ENCODE results near the gene CHSY1. TPM values are rescaled to one million over a fixed set of nuclear protein-coding genes. Genes with fewer than 3 reads are reported as not detected.

The CHSY1 gene
- total and polyA plus RNA-seq, 10 of the 15 experiments (the other 5 are each of a cell fraction or from before 2014, with no cell fraction given), result 1.4 to 31.2 (median 10.5) TPM

GRCh38 chr15:101176625-101177024 is 75.2 kb downstream of the CHSY1 start:
- FAIRE-seq, result no peak

More at GRCh38 chr15:101176625-101177024, 75.2 kb downstream of the CHSY1 start:
- TF ChIP-seq E4F1 (IDR thresholded peaks at IDR 0.05; ENCODE audit: borderline replicate concordance, partially characterized antibody) (no peak), CHD2 (IDR thresholded peaks at IDR 0.05; ENCODE audit: borderline replicate concordance, low read depth, low read length) (no peak)
- H3K9ac ChIP-seq (ENCODE audit: control insufficient read depth, insufficient read depth, low read length), result no peak overlapping the region
- peaks cover 7 to 18% of the 10 kb centered on the region in 2 experiments for H3K36me3 ChIP-seq (ENCODE audit: control insufficient read depth in 2 of 2, insufficient read depth in 2 of 2, low read length in 1 of 2)
- no peaks in the 10 kb centered on the region for H4K20me1 ChIP-seq (ENCODE audit: control insufficient read depth, insufficient read depth)
- WGBS (ENCODE audit: insufficient coverage, insufficient replicate concordance, low lambda C conversion rate, missing lambda C conversion rate), result 83% methylated on average over 5 of the region's 5 CpGs
- no peaks in the 10 kb centered on the region; the same call in 2 of the 3 replicates for H3K9me3 ChIP-seq (replicated peaks; ENCODE audit: control insufficient read depth, insufficient read depth, low read length)
- TSS peak; percentile 43 for BruUV-seq (replicated peaks)
- peaks cover 3% of the 10 kb centered on the region; the same call in 1 of the 2 replicates for H3K79me2 ChIP-seq (ENCODE audit: control insufficient read depth, insufficient read depth, low read length)
- ChIA-PET CTCF (interaction anchor here (0.7 to 1.3 kb wide), 4 partner anchors 9 to 82 kb away, joined by 3 to 4 read pairs (median 3); no protein-coding TSS in a partner anchor), POLR2A (no interaction called here), RAD21 (ENCODE audit: unreplicated experiment) (interaction anchor here (1.2 kb wide), 2 partner anchors 10 to 87 kb away, joined by 3 read pairs; no protein-coding TSS in a partner anchor), SMC1A (ENCODE audit: uncharacterized antibody, unreplicated experiment) (interaction anchor here (1.3 to 1.4 kb wide), 2 partner anchors 10 to 16 kb away, joined by 3 to 4 read pairs; no protein-coding TSS in a partner anchor)
- ATAC-seq, result no peak
- H3K4me1 ChIP-seq (ENCODE audit: control insufficient read depth, insufficient read depth, low read length), result peaks cover 4% of the 10 kb centered on the region; the same call in 1 of the 2 replicates
- in situ Hi-C loops (cut with MboI), result no loop called here
- no peaks in the 10 kb centered on the region for H3K27me3 ChIP-seq (replicated peaks in 1 of 2; ENCODE audit: control insufficient read depth in 2 of 2, insufficient read depth in 2 of 2, low read length in 1 of 2)
- DNase-seq (ENCODE audit: low read depth, low spot score), result no peak
- intact Hi-C loops (cut with micrococcal nuclease; ENCODE audit: unreplicated experiment), result no loop called here
- H2AFZ ChIP-seq (ENCODE audit: control insufficient read depth, low read depth, low read length), result no peak overlapping the region
- no peak overlapping the region for H3K27ac ChIP-seq (ENCODE audit: control insufficient read depth, insufficient read depth)
- H3K4me3 ChIP-seq, result no peak overlapping the region
- H3K4me2 ChIP-seq (ENCODE audit: control insufficient read depth, insufficient read depth), result no peak overlapping the region

Measured in GM12878 (cell line).